HG03378 (cell line): Measurements from ENCODE around the gene BLTP3A.

Experiments used
- ATAC-seq: cut with Tn5 transposase; IDR thresholded peaks from one replicate; pipeline ENCODE4 v1.9.1; 2021; ENCODE audit warnings: mild to moderate bottlenecking, moderate library complexity; ENCODE audit not compliant: unreplicated experiment

BLTP3A gene

GRCh38 chr6:34832942-34833341 is 41.1 kb downstream of the BLTP3A start:
- ATAC-seq, result no peak

- no peak for ATAC-seq
Measured at GRCh38 chr6:34834789-34835518, 43.1 kb downstream of the BLTP3A start.

- no peak for ATAC-seq
Measured at GRCh38 chr6:34836008-34836407, 44.1 kb downstream of the BLTP3A start.

- no peak for ATAC-seq
Measured at GRCh38 chr6:34836451-34836850, 44.6 kb downstream of the BLTP3A start.

GRCh38 chr6:34837528-34837927 is 45.6 kb downstream of the BLTP3A start:
- ATAC-seq, result no peak

GRCh38 chr6:34839666-34840352 is 47.9 kb downstream of the BLTP3A start:
- ATAC-seq, result no peak
